Thoracic aorta (tissue), 2 donors: Measurements from ENCODE around the gene ZNF75A. TPM values are rescaled to one million over a fixed set of nuclear protein-coding genes. Genes with fewer than 3 reads are reported as not detected.
A peak's percentile ranks its signal among the peaks of the same experiment; 100 is the strongest.

Experiments
- ATAC-seq: fragments of 150-250 bp; one replicate; pipeline ENCODE4 v1.8.0; 2017; ENCODE audit warnings: low read depth; ENCODE audit not compliant: insufficient number of reproducible peaks, low FRiP score
- DNase-seq: peaks from one replicate; pipeline ENCODE4 v3.0.0-alpha.2; 2020; ENCODE audit warnings: low spot score
- H3K27ac ChIP-seq, 2 donors: fragments of 200-600 bp; sonication (generic); 1 replicate in 1 of 2; 2 replicates in 1 of 2; pipeline ENCODE4 v1.5.1; 2016; ENCODE audit warnings: mild to moderate bottlenecking in 2 of 2, moderate library complexity in 2 of 2
- H3K27me3 ChIP-seq: fragments of 200-600 bp; sonication (generic); replicated peaks from 2 replicates; pipeline ENCODE4 v1.6.0; 2016; ENCODE audit warnings: mild to moderate bottlenecking; ENCODE audit not compliant: insufficient read depth
- H3K36me3 ChIP-seq: fragments of 200-600 bp; sonication (generic); one replicate; pipeline ENCODE4 v1.5.1; 2016
- H3K4me1 ChIP-seq, 2 donors: fragments of 200-600 bp; sonication (generic); 1 replicate in 1 of 2; 2 replicates in 1 of 2; pipeline versions ENCODE4 v1.5.1 to v1.6.0; 2016; ENCODE audit warnings: low read depth in 2 of 2, mild to moderate bottlenecking in 1 of 2; ENCODE audit not compliant: control insufficient read depth in 1 of 2
- H3K4me3 ChIP-seq: fragments of 200-600 bp; sonication (generic); 2 replicates; pipeline ENCODE4 v1.5.1; 2016; ENCODE audit warnings: mild to moderate bottlenecking
- H3K9me3 ChIP-seq: fragments of 200-600 bp; sonication (generic); 2 replicates; pipeline ENCODE4 v1.5.1; 2016
- total RNA-seq, 2 donors: library from RNA; depleted of rRNA; stranded (reverse); fragments of >200 nt; gene quantifications; one replicate each; pipeline versions ENCODE4 v1.1.0 to v1.2.3, GENCODE V29; 2016
- TF ChIP-seq, protein P1 (sequence below): fragments of 200-600 bp; sonication (generic); IDR thresholded peaks from one replicate; pipeline ENCODE4 v1.5.1; 2019; ENCODE audit warnings: antibody characterized with exemption

ZNF75A gene
- total RNA-seq, 2 donors from 2014 or later = 11.5 to 41.6 TPM

DNA sequence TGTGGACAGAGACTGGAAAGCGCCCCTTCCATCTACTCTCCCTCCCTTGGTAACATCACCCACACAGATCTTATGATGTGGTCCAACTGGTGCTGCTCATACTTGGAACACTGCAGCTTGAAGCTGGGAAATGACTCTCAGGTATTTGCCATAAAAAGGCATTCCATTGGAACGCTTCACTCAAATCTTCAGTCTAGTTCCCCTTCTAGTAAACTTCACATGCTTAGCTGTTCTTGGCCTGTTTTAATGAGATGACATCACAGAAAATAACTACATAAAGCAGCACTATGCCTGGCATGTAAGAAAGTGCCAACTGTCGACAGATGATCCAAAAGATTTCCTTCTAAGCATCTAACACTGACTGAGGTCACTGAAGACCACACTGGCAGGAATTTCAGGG lies 12.7 kb upstream of the ZNF75A start:
- Histone ChIP-seq H3K27ac (no peak overlapping the region), H3K4me3 (no peak overlapping the region), H3K4me1 (no peaks in the 10 kb centered on the region), H3K9me3 (peaks cover 93% of the 10 kb centered on the region), H3K27me3 (no peaks in the 10 kb centered on the region), H3K36me3 (peaks cover 49% of the 10 kb centered on the region)
- ATAC-seq (no peak), DNase-seq (no peak)
- TF ChIP-seq, protein P1, sequence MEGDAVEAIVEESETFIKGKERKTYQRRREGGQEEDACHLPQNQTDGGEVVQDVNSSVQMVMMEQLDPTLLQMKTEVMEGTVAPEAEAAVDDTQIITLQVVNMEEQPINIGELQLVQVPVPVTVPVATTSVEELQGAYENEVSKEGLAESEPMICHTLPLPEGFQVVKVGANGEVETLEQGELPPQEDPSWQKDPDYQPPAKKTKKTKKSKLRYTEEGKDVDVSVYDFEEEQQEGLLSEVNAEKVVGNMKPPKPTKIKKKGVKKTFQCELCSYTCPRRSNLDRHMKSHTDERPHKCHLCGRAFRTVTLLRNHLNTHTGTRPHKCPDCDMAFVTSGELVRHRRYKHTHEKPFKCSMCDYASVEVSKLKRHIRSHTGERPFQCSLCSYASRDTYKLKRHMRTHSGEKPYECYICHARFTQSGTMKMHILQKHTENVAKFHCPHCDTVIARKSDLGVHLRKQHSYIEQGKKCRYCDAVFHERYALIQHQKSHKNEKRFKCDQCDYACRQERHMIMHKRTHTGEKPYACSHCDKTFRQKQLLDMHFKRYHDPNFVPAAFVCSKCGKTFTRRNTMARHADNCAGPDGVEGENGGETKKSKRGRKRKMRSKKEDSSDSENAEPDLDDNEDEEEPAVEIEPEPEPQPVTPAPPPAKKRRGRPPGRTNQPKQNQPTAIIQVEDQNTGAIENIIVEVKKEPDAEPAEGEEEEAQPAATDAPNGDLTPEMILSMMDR = no peak

DNA sequence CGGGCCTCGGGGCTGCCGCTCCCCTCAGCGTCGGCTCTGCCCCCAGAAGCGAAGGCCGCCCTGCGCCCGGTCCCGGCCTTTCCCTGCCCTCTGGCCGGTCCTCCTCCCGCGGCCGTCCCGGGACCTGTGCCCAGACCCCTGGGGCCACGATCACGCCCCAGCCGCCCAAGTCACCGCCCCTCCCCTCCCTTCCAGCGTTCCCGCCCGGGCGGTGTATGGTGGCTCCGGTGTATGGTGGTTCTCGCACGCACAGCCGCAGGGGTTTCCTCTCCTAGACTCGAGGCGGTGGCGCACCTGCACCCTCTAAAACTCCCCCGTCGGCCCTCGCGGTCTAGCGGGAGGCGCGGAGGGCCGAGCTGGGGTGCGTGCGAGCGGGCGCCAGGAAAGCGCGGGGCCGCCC lies 10.1 kb upstream of the ZNF75A start:
- Histone ChIP-seq H3K27ac (no peak overlapping the region), H3K9me3 (peaks cover 89% of the 10 kb centered on the region), H3K27me3 (no peaks in the 10 kb centered on the region), H3K4me3 (no peak overlapping the region), H3K36me3 (peaks cover 32% of the 10 kb centered on the region), H3K4me1 (no peaks in the 10 kb centered on the region)
- DNase-seq (no peak), ATAC-seq (no peak)
- TF ChIP-seq, protein P1 = no peak

DNA sequence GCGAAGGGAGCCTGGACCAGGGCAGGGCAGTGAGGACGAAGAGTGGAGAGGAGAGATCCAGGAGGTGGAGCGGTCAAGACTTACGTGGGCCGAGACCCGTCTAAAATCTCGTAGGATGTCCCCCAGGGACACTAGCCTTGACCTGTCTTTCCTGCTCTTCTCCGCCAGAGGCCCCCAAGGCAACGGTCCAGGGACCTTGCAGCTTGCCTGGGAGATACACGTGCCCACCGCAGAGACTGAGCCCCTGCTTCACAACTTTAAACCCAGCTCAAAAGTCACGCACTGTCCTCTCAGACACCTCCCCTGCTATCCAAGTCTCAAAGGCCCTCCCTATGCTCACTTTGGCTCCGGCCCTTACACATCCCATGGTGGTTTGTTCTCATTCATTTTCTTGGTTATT lies 9.5 kb upstream of the ZNF75A start:
- TF ChIP-seq, protein P1 = no peak
- DNase-seq = no peak
- peaks cover 89% of the 10 kb centered on the region for H3K9me3 ChIP-seq
- ATAC-seq = no peak
- H3K27ac ChIP-seq = no peak overlapping the region
- no peaks in the 10 kb centered on the region for H3K4me1 ChIP-seq
- no peaks in the 10 kb centered on the region for H3K27me3 ChIP-seq
- no peak overlapping the region for H3K4me3 ChIP-seq
- peaks cover 30% of the 10 kb centered on the region for H3K36me3 ChIP-seq

DNA sequence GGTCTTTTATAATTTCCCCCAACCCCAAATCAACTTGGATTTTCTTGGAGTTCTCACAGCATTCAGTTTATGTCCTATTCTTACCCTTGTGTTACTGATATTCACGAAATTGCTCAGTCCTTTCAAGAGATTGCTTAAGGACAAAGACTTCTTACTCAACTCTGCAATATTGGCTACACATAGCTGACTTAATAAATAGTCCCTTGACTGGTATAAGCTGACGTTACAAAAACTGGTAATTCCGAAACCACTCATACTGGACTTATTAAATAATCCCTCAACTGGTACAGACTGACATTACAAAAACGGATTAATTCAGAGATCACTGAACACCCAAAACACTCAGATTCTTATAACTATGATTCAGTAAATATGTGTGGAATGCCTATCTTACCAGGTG lies 927 bp upstream of the ZNF75A start:
- no peak for ATAC-seq
- H3K27me3 ChIP-seq = no peaks in the 10 kb centered on the region
- peak overlapping the region; percentile 86 for H3K4me3 ChIP-seq
- peaks cover 5 to 22% of the 10 kb centered on the region in 2 donors for H3K4me1 ChIP-seq
- TF ChIP-seq, protein P1 = no peak
- no peak for DNase-seq
- peaks cover 19% of the 10 kb centered on the region for H3K36me3 ChIP-seq
- H3K27ac ChIP-seq = no peak overlapping the region
- H3K9me3 ChIP-seq = peaks cover 51% of the 10 kb centered on the region

DNA sequence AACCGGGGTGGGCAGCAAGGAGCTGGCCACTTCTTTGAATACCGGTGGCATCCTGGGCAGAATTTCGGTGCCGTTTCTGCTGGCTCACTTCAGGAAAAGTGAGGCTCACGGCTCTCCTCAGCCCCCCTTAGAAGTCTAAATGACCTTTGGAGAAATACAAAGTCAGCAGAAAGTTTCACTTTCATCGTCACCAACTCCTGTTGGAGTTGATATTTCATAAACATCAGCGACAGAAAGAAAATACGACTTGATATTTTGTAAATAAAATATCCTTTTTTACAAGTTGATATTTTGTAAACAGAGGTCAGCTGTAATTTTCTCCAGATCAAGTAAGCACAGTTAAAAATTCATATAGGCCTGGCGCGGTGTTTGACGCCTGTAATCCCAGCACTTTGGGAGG lies 781 bp downstream of the ZNF75A start:
- H3K27ac ChIP-seq = peak overlapping the region; percentile 87 to 88
- TF ChIP-seq, protein P1 = no peak
- peak overlapping the region; percentile 86 for H3K4me3 ChIP-seq
- peaks cover 53% of the 10 kb centered on the region for H3K9me3 ChIP-seq
- ATAC-seq (no peak), DNase-seq (no peak)
- no peaks in the 10 kb centered on the region for H3K27me3 ChIP-seq
- peaks cover 19% of the 10 kb centered on the region for H3K36me3 ChIP-seq
- peaks cover 5 to 22% of the 10 kb centered on the region in 2 donors for H3K4me1 ChIP-seq
